Brain pericyte (primary cell): ENCODE data around the gene HS6ST3.

Experiments
- DNase-seq: peaks from one replicate; pipeline ENCODE4 v3.0.0-alpha.2; 2012; ENCODE audit warnings: low read depth, low spot score

The HS6ST3 gene

GRCh38 chr13:96533408-96533807, 443.5 kb downstream of the HS6ST3 start:
- no peak for DNase-seq

GRCh38 chr13:96539791-96540190, 449.9 kb downstream of the HS6ST3 start:
- DNase-seq: no peak

- no peak for DNase-seq
Measured at GRCh38 chr13:96540670-96541069, 450.8 kb downstream of the HS6ST3 start.

DNA sequence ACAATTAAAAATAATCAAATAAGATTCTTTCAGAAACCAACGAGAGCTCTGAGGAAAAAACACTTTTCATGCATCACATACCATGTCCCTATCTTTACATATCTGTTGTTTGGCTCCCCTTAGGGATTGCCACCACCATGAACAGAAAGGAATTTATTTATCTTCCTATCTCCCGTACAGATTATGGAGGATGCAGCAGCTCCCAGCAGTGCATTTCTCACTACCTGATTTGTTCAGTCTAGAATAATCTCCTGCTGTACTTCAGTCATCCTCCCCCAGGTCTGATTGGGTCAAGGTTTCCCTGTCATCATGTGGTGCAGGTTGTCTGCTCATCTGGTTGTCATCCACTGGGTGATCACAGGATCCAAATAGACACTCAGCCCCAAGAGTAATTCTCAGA, 453.1 kb downstream of the HS6ST3 start:
- DNase-seq: no peak

GRCh38 chr13:96544957-96545356, 455.1 kb downstream of the HS6ST3 start:
- no peak for DNase-seq

GRCh38 chr13:96546463-96546862, 456.6 kb downstream of the HS6ST3 start:
- DNase-seq: no peak

DNA sequence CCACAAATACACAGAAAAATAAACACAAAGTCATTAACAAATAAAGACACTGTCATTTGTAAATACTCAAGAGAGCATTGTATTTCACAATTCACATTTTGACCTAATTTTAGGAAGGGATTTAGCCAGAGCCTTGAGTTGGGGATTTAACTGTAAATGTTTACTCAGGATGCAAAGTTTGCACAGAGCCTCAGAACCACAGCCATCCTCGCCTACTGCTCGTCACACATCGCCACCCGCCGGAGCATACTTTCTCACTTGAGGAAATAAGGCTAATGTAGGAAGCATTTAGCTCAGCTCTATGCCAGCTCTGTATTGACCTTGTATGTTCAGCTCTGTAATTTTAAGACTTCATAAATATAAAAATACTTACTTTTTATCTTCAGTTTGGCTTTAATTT, 461.6 kb downstream of the HS6ST3 start:
- no peak for DNase-seq

DNA sequence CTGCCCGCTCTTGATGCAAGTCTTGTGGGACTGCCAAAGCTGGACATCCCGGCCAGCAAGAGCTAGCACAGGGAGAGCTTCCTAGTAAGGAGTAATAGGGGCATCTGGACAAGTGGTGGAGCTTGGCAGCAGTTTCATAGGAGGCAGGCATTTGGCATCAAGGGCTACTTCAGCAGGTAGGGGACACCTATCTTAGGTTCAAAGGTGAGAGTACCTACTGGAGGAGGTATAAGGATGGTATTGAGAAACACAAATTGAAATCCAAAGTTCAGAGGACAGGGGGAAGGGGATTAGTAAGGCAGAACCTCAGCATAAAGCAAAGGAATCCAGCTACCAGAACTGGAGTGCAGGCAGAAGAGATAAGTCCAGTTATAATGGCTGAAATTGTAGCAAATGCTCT, 462.7 kb downstream of the HS6ST3 start:
- DNase-seq: no peak

GRCh38 chr13:96553796-96554195, 463.9 kb downstream of the HS6ST3 start:
- no peak for DNase-seq

DNA sequence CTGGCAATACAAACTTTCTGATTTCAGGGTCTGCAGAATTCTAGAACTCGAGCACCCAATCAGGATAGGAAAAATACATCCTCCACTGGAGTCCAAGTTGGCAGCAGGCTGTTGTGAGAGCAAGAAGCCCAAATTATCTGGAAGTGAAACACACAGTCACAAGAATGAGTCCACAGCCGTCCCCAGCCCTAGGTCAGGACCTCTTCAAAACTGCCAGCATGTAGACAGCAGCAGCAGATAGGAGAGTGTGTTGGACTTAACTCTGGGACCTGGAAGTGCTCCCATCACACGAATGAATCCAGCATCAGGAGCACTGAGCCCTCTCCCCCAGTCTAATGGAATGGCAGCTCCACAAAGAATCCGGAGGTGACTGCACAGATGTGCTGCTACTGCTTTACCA, 483.7 kb downstream of the HS6ST3 start:
- DNase-seq: no peak

DNA sequence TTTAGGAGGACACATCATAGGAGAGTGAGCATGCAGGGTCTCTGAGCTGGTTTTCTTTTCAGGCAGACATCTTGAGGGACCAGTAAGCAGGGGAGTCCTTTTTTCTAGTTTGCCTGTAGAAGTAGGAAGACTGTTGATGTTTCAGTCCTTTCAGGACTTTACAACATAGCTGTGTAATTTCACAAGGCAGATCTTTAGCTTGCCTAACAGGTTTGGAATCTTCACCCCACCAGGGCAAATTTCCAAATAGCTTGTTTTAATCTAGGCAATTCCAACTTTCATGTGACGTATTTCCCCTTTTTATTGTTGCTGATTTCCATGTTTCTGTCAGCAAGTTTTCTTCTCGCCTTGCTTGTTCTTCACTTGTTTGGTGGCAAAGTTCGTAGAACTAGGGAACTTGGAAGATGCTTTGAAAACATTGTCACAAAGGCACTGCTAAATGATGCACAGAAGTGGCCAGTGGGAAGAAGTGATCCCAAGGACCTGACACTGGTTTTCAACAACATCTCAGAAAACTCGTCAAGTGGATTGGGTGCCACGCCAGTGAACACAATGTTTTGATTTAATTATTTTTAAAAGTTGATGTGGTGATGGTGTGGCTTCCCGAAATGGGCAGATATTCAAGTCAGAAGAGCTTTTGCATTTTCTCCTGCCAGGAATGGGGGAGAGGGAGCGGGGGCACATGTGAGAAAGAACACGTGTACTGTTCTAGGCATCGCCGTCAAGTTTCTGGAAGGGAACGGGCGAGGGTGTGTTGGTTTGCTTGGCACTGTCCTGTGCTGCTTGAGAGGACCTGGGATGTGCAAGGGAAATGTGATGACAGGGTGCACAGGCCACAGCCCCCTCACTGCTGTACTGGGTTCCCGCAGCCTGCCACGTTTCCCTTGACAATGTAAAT, 485.8 kb downstream of the HS6ST3 start:
- no peak for DNase-seq

DNA sequence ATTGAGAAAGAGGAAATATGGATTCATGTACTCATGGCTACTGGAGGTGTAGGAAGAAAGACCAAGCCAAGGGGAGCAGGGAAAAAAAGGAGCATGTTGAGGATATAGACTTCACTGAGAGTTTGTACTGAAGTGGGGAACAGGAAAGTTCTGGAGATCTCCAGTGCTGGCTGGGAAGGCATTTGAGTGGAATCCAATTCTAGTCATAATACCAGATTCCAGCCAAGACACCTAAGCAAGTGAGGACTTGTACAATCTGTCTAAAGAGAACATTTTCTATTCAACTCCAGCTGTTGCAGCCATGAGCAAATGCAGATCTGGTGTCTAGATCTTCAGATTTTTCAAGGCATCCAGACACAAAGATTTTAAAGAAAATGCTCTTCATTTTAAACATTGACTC, 491.8 kb downstream of the HS6ST3 start:
- DNase-seq: no peak

DNA sequence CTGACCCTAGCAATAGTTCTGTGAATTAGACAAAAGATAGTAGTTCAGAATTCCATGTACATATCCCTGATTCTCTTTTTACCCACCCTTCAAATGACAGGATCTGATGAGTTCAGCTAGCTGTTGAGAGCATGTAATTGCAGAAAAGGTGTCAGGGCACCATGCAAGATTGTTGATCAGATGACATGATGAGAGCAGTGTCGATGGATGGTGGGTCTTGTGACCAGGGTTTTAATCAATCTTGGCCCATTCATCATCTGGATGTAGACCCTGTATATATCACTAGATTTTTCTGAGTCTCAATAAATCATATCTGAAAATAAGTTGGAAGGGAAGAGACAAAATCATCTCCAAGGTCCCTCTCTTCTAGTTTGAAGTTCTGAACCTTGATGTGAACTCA, 525.3 kb downstream of the HS6ST3 start:
- DNase-seq: no peak

DNA sequence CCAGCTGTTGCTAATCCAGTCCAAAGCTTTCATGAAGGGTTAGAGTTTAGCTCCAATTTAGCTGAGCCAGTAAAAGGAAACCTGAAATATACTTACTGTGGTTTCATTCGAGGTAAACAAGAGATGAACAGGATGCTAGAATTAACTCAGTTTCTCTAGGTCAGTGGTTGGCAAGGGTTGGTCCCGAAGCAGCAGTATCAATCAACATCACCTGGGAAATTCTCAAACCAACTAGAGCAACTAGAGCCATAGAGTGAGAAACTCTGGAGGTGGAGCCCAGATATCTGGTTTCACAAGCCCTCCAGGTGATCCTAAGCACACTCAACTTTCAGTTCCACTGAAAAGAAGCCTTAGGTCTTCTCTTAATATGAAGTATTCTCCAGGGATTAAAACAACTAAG, 527.6 kb downstream of the HS6ST3 start:
- DNase-seq: no peak

GRCh38 chr13:96621634-96622183, 531.8 kb downstream of the HS6ST3 start:
- DNase-seq: no peak

DNA sequence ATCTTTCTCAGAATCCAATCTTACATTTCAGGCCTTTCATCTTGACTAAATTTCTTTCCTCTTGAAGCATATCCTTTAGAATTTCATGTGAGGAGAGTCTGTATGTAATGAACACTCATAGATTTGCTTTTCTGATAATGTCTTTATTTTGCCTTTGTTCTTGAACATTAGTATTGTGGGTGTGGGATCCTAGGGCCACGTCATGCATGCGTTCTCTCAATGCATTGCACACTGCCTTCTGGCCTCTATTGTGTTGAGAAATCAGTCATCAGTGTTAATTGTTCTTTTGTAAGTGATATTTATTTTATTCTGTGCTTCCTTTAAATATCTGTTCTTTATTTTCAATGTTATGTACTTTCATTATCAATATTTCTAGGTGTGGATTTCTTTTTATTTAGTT, 539.4 kb downstream of the HS6ST3 start:
- no peak for DNase-seq

- DNase-seq: peak; percentile 74
Measured at GRCh38 chr13:96632536-96633320, 542.8 kb downstream of the HS6ST3 start.

- DNase-seq: peak; percentile 18
Measured at GRCh38 chr13:96636001-96636709, 546.2 kb downstream of the HS6ST3 start.

DNA sequence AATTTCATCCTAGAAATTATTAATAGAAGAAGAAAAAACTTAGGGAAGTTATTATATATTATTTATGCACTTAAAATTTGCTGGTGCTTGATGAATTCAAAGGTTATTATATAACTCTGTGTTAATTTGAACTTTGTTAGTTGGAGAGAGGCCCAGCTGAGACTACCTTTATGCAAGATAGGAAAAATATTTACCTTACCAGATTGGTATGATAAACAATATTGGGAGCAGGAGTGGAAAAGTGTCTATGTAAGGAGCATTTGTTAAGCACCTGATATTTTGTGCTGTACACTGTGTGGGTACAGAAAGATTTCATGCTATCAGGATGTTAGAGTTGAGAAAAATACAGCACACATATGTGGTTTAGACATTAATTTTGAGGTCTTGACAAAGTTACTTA, 547.1 kb downstream of the HS6ST3 start:
- no peak for DNase-seq

- DNase-seq: no peak
Measured at GRCh38 chr13:96646101-96646500, 556.2 kb downstream of the HS6ST3 start.

DNA sequence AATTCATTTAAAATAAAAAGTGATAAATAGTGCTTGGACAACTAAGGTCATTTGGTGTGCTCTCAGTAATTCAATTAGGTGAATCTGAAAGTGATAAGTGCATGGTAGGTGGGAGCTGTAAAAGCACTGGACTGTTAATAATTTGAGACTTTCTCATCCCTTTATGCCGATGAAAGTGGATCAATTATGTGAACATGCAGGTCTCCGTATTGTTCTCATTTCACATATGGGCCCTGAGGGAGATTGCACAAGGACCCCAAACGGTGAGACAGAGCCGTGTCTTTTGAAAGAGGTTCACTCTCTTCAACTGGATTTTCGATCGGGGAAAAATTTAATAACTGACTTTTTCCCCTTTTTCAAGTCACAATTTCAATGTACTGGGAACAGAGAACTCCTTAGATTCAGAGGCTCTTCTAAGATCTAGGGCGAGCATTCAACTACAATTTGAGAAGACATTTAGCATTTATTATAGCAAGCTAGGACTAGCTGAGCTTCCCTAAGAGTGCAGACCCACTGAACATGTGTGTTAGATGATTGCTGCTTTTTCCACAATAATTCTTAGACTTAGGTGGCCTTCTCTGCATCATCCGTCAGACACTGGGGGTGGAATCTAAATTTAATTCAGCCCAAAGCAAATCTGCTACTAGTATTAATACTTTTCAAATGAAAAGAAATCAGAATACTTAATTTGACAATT, 556.8 kb downstream of the HS6ST3 start:
- no peak for DNase-seq
